Astrocyte of the cerebellum (primary cell): ENCODE data around the gene CDKAL1.

Experiments used
- DNase-seq: peaks from one replicate; pipeline ENCODE4 v3.0.0-alpha.2; 2011; ENCODE audit warnings: low read depth
- H3K4me3 ChIP-seq: 2 replicates; pipeline ENCODE4 v1.5.1; 2011; ENCODE audit warnings: mild to moderate bottlenecking, low read depth, low read length, moderate library complexity
- CTCF ChIP-seq: IDR thresholded peaks from 2 replicates; pipeline ENCODE4 v1.5.1; 2012; ENCODE audit warnings: low read length, low read depth, moderate library complexity, mild to moderate bottlenecking; ENCODE audit errors: missing control alignments
- in situ Hi-C: cut with HindIII; loops from 2 replicates; pipeline ENCODE4 v1.10.0; 2017; ENCODE audit warnings: low sequenced_read_pairs

The CDKAL1 gene

GRCh38 chr6:21265730-21266044 is 731.4 kb downstream of the CDKAL1 start:
- in situ Hi-C loops, result no loop called here
- TF ChIP-seq CTCF, result no peak
- no peak for DNase-seq
- no peak overlapping the region for H3K4me3 ChIP-seq

GRCh38 chr6:21270636-21271201 is 736.5 kb downstream of the CDKAL1 start:
- in situ Hi-C loops, result no loop called here
- no peak overlapping the region for H3K4me3 ChIP-seq
- no peak for DNase-seq
- no peak for TF ChIP-seq CTCF

GRCh38 chr6:21271428-21272155 is 737.3 kb downstream of the CDKAL1 start:
- H3K4me3 ChIP-seq, result no peak overlapping the region
- no peak for TF ChIP-seq CTCF
- DNase-seq, result no peak
- in situ Hi-C loops, result no loop called here

GRCh38 chr6:21273451-21273850 is 739.2 kb downstream of the CDKAL1 start:
- H3K4me3 ChIP-seq, result no peak overlapping the region
- in situ Hi-C loops, result no loop called here
- TF ChIP-seq CTCF, result no peak
- no peak for DNase-seq

GRCh38 chr6:21274851-21275250 is 740.6 kb downstream of the CDKAL1 start:
- in situ Hi-C loops, result no loop called here
- DNase-seq, result no peak
- no peak for TF ChIP-seq CTCF
- no peak overlapping the region for H3K4me3 ChIP-seq

GRCh38 chr6:21277601-21278374 is 743.5 kb downstream of the CDKAL1 start:
- TF ChIP-seq CTCF, result no peak
- DNase-seq, result no peak
- in situ Hi-C loops, result no loop called here
- H3K4me3 ChIP-seq, result no peak overlapping the region
